K562 (cell line): ENCODE data around the gene EMX1. TPM values are rescaled to one million over a fixed set of nuclear protein-coding genes. Genes with fewer than 3 reads are reported as not detected.

Experiments used
- DIDO1 ChIP-seq: fragments of 450-650 bp; IDR thresholded peaks from 2 replicates; pipeline ENCODE4 v1.6.1; 2016; ENCODE audit warnings: low read depth, missing biosample characterization, missing genetic modification characterization
- HDAC2 ChIP-seq: fragments of 450-650 bp; IDR thresholded peaks from 2 replicates; pipeline ENCODE4 v1.6.1; 2016; ENCODE audit warnings: mild to moderate bottlenecking
- HMG20B ChIP-seq: fragments of 250-450 bp; sonication (Bioruptor Pico); IDR thresholded peaks from 2 replicates; pipeline ENCODE4 v1.5.0; 2021; ENCODE audit warnings: mild to moderate bottlenecking
- RNF219 ChIP-seq: fragments of 250-450 bp; sonication (Bioruptor Pico); IDR thresholded peaks from 2 replicates; pipeline ENCODE4 v1.5.0; 2022; ENCODE audit warnings: mild to moderate bottlenecking
- YY1 ChIP-seq, 3 experiments: IDR thresholded peaks; 2 replicates each; pipeline ENCODE4 v1.6.1; 2011; ENCODE audit warnings: low read length in 2 of 3, mild to moderate bottlenecking in 2 of 3, moderate library complexity in 2 of 3, borderline replicate concordance in 1 of 3, control low read depth in 1 of 3, low read depth in 1 of 3; ENCODE audit not compliant: insufficient read depth in 3 of 3, insufficient replicate concordance in 2 of 3, control insufficient read depth in 1 of 3, insufficient read length in 1 of 3; ENCODE audit errors: extremely low read depth in 1 of 3
- ZBED1 ChIP-seq: IDR thresholded peaks from 2 replicates; pipeline ENCODE4 v1.6.1; 2014
- ZNF41 ChIP-seq: fragments of 250-450 bp; sonication (Bioruptor Pico); conservative IDR thresholded peaks from 2 replicates; pipeline ENCODE4 v1.4.0; 2020; ENCODE audit warnings: mild to moderate bottlenecking
- ZNF695 ChIP-seq: fragments of 450-650 bp; formaldehyde crosslinking; IDR thresholded peaks from 2 replicates; pipeline ENCODE4 v1.4.0; 2020; ENCODE audit warnings: mild to moderate bottlenecking, moderate library complexity
- ZNF740 ChIP-seq, 3 experiments: fragments of 200-800 bp in 1 of 3; sonication (Bioruptor generic) in 1 of 3; sonication (generic) in 1 of 3; formaldehyde crosslinking in 1 of 3; IDR thresholded peaks; 2 replicates each; pipeline versions ENCODE4 v1.6.1 to v1.8.0; 2016 to 2022; ENCODE audit warnings: mild to moderate bottlenecking in 2 of 3, missing compliant biosample characterization in 2 of 3, missing genetic modification characterization in 2 of 3, missing genetic modification reagents in 1 of 3
- polyA plus RNA-seq, 8 experiments: library from polyadenylated mRNA; depleted of rRNA in 4 of 8; stranded (reverse) in 5 of 8; unstranded in 3 of 8; fragments of >200 nt; fragmentation: Nextera tagmentation in 2 of 8; fragmentation: Illumina TruSeq in 1 of 8; extraction: Ambion mirVana in 2 of 8; extraction: Trizol in 1 of 8; gene quantifications; 2 replicates each; pipeline versions ENCODE4 v1.2.1 to v1.2.3, GENCODE V29; 2011 to 2014; ENCODE audit warnings: inconsistent platforms in 1 of 8, missing spikeins in 1 of 8
- total RNA-seq, 7 experiments: library from RNA; depleted of rRNA in 6 of 7; stranded (reverse); fragments of >200 nt in 6 of 7; fragmentation: Illumina TruSeq in 2 of 7; extraction: Trizol in 2 of 7; gene quantifications; 2 replicates each; pipeline versions ENCODE4 v1.2.1 to v1.2.3, GENCODE V29; 2011 to 2021; ENCODE audit warnings: low replicate concordance in 1 of 7

Gene EMX1
- total and polyA plus RNA-seq, 9 of the 15 experiments (the other 6 are each of a cell fraction or from before 2014, with no cell fraction given), result 0.10 to 0.32 (median 0.21) TPM; not detected in 6

- TF ChIP-seq DIDO1, result no peak
- no peak for TF ChIP-seq ZBED1
- no peak for TF ChIP-seq YY1 (IDR thresholded peaks at IDR 0.05; ENCODE audit: borderline replicate concordance in 1 of 3, control insufficient read depth in 1 of 3, extremely low read depth in 1 of 3, insufficient read depth in 3 of 3, insufficient read length in 1 of 3, insufficient replicate concordance in 2 of 3, low read depth in 1 of 3, low read length in 2 of 3)
- TF ChIP-seq HMG20B (CRISPR knock-in tag), result no peak
- no peak for TF ChIP-seq ZNF695 (CRISPR knock-in tag)
- TF ChIP-seq RNF219 (CRISPR knock-in tag), result no peak
- no peak for TF ChIP-seq ZNF41 (CRISPR knock-in tag)
- no peak for TF ChIP-seq ZNF740 (CRISPR knock-in tag; IDR thresholded peaks at IDR 0.05)
- no peak for TF ChIP-seq ZNF740 (tag; IDR thresholded peaks at IDR 0.05)
- TF ChIP-seq HDAC2, result no peak
Observed at GRCh38 chr2:72938455-72938854, 21.1 kb downstream of the EMX1 start (continued).
